ENCODE results near the gene ATOH8.

The ATOH8 gene

GRCh38 chr2:85770369-85770768 is 16.6 kb downstream of the ATOH8 start:
- DNase-seq (ENCODE audit: low read depth in 2 of 2), result no peak

- DNase-seq (ENCODE audit: low read depth in 2 of 2), result no peak
Observed at GRCh38 chr2:85770786-85771409, 17.1 kb downstream of the ATOH8 start.

DNA sequence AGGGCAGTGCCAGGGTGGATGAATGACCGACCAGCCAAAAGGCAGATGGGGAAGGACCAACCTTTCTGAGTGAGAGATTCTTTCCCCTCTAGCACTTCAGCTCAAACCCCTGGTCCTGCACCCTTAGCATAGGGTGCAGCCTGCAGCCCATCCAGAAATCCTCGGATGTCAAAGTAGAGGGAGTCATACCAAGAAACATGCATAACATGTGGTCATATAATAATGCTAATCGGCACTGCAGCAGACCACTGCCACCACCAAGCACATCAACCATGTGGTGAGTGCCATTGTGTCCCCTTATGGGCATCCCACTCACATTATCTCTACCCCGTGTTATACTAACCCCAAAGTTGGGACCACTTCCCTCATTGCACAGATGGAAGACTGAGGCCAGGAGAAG is 17.7 kb downstream of the ATOH8 start:
- DNase-seq (ENCODE audit: low read depth in 2 of 2), result no peak

DNA sequence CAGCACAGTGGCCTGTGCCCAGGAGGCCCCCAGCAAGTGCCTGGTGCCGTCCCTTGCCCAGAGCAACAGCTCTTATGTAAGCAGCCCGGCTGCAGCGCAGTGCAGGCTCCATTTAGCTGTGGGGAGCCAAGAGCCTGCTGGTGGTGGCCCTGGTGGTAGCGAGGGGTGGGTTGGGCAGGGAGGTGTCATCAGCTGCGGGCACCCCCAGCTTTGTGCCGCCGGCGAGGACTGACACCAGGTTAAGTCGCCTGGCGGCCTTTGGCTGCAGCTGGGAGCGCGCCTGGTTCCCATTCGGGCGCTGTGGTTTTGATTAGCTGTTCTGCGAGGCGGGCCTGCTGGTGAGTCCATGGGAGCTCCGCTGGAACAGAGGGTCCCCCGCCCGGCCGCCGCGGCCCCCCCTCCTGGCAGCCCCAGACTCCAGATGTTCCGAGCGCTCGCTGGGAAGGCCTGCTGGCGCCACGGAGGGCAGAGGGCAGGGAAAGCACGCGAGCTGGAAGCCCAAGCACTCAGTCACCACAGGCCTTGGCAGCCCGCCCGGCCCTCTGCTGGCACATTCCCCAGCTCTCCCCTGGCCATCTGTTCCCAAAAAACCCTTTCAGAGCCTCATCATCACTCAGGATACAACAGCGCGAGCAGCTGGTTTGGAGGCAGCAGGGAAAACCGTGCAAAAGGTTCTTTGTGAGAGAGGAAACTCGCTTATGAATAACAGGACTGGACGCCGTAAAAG is 18.4 kb downstream of the ATOH8 start:
- DNase-seq (ENCODE audit: low read depth in 2 of 2), result no peak

DNA sequence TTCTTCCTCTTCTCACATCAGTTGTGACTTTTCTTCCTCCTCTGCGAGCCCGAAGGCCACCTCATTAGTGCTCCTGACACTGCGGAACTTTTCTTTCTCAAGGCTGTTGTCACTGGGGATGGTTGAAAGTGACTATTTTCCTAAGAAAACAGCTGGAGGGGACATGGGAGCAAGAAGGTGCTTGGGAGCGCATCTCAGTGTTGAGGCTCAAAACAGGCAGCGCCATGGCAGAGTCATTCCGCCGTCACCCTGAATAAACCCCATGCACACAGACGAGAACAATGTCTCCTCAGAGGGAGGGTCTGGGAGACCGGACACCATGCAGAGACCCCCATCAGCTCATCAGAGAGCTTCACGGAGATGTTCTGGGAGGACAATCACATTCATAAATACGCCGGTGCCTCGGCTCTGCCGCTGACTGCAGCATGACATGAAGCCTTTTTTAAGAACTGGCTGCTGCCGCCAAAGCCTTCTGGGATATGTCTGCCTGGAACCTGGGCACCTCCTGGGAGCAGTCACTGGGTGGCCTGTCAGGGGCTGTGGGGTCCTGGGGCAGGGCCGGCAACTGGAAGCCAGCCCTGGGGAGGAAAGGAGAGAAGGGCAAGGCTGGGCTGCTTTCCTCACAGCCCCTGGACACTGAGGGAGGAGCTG is 19.2 kb downstream of the ATOH8 start:
- no peak for DNase-seq (ENCODE audit: low read depth in 2 of 2)

GRCh38 chr2:85773692-85774091 is 19.9 kb downstream of the ATOH8 start:
- no peak for DNase-seq (ENCODE audit: low read depth in 2 of 2)

GRCh38 chr2:85774126-85774978 is 20.6 kb downstream of the ATOH8 start:
- DNase-seq (ENCODE audit: low read depth in 2 of 2), result no peak

GRCh38 chr2:85775406-85776381 is 21.9 kb downstream of the ATOH8 start:
- no peak for DNase-seq (ENCODE audit: low read depth in 2 of 2)

GRCh38 chr2:85776672-85777071 is 22.9 kb downstream of the ATOH8 start:
- DNase-seq (ENCODE audit: low read depth in 2 of 2), result no peak

- no peak for DNase-seq (ENCODE audit: low read depth in 2 of 2)
Observed at GRCh38 chr2:85777441-85777861, 23.7 kb downstream of the ATOH8 start.

- DNase-seq (ENCODE audit: low read depth in 2 of 2), result no peak
Observed at GRCh38 chr2:85778646-85779379, 25.0 kb downstream of the ATOH8 start.

GRCh38 chr2:85779641-85780315 is 26.0 kb downstream of the ATOH8 start:
- DNase-seq (ENCODE audit: low read depth in 2 of 2), result no peak

- DNase-seq (ENCODE audit: low read depth in 2 of 2), result no peak
Observed at GRCh38 chr2:85780316-85781012, 26.7 kb downstream of the ATOH8 start.

DNA sequence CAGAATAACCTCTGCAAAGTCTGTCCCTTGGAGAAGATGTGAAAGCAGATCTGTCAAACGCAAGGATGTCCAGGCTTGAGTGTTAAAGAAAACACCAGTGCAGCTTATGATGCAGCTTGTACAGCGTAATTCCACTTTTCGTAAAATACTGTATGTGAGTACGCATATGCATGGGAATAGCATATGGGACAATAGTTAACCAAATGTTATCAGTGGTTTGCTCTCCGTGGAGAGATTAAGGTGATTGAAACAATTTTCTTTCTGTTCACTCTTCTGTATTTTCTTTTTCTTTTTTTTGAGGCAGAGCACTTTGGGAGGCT is 27.2 kb downstream of the ATOH8 start:
- DNase-seq (ENCODE audit: low read depth in 2 of 2), result no peak

GRCh38 chr2:85783796-85784195 is 30.0 kb downstream of the ATOH8 start:
- no peak for DNase-seq (ENCODE audit: low read depth in 2 of 2)

DNA sequence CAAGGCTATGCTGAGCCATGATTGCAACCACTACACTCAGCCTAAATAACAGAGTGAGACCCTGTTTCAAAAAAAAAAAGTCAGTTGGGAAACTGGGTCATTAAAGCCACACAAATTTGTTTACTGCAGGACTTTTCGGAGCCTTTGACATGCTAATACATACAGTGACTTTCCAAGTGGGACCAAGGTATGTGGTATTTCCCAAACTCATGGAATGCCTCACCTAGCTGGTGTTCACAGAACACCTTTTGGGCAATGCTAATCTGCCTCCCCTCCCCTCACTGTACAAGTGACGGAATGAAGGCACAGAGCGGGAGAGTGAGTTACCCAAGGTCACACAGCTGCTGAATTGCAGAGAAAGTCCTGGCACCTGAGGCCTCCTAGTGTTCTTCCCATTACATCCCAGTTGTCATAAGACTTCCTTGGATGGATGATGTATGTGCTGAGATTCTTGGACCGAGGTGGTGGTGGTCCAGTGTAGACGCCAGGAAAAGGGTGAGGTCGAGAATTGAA is 30.7 kb downstream of the ATOH8 start:
- no peak for DNase-seq (ENCODE audit: low read depth in 2 of 2)

- DNase-seq (ENCODE audit: low read depth in 2 of 2), result no peak
Observed at GRCh38 chr2:85785027-85785822, 31.4 kb downstream of the ATOH8 start.

DNA sequence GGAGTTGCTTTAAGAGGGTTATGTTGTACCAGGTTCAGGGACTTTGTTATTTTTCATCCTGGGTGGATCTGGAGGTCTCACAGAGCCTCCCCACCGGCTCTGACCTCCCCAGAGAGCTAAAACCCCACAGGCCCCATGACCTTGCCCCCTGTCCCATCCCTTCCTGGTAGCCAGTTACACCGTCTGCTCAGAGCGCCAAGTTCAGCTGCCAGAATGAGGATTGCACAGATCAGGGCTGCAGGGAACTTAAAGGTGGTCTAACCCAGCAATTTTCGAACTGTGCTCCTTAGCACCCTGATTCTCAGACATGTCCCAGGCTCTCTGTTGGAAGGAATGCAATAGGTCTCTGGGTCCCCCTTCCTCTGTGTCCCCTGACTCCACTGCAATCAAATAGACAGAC is 32.1 kb downstream of the ATOH8 start:
- DNase-seq (ENCODE audit: low read depth in 2 of 2), result no peak

Measured in stimulated activated CD8-positive, alpha-beta memory T cell treated with anti-CD3 and anti-CD28 coated beads, Interleukin-2, amount 100 ng/mL, for 1 hour (primary cell).